Adrenal gland (tissue), 5 donors: ENCODE data around the gene BACH2.

Experiments
- CTCF ChIP-seq, 6 experiments: fragments of 450-650 bp in 4 of 6; fragments of 200-600 bp in 2 of 6; sonication (generic) in 1 of 6; IDR thresholded peaks; 1 replicate in 5 of 6; 2 replicates in 1 of 6; pipeline versions ENCODE4 v1.5.1 to v1.8.0; 2016 to 2021; ENCODE audit warnings: antibody characterized with exemption in 6 of 6, mild to moderate bottlenecking in 2 of 6, moderate library complexity in 1 of 6
- POLR2A ChIP-seq, 2 donors: fragments of 450-650 bp; IDR thresholded peaks; one replicate each; pipeline ENCODE4 v1.6.1; 2017; ENCODE audit warnings: antibody characterized with exemption in 2 of 2, mild to moderate bottlenecking in 2 of 2, moderate library complexity in 1 of 2
- donor health status: DM: no; HTN: no; CAD: no.

- TF ChIP-seq CTCF (IDR thresholded peaks at IDR 0.05) (no peak), POLR2A (IDR thresholded peaks at IDR 0.05) (no peak)
Measured at GRCh38 chr6:90028995-90029635, 267.5 kb downstream of the BACH2 start.
